ENCODE results near the gene TIMP3.
"Not testable (repeated sequence)": the region's sequence is repeated elsewhere in the genome, so short reads cannot be mapped to it uniquely, and the experiment has no call there.

TIMP3 gene

GRCh38 chr22:32852395-32853251 lies 51.1 kb downstream of the TIMP3 start:
- DNase-seq: peak in 1 of 56 donors; percentile 17

GRCh38 chr22:32853662-32854061 lies 52.2 kb downstream of the TIMP3 start:
- no peak for DNase-seq

GRCh38 chr22:32854351-32854804 lies 52.9 kb downstream of the TIMP3 start:
- DNase-seq: peak in 12 of 56 donors; percentile 9 to 67 (median 24)

GRCh38 chr22:32855045-32855756 lies 53.7 kb downstream of the TIMP3 start:
- DNase-seq: no peak

- no peak for DNase-seq
These were observed 56.7 kb downstream of the TIMP3 start for GRCh38 chr22:32858121-32858703.

GRCh38 chr22:32858957-32859356 lies 57.5 kb downstream of the TIMP3 start:
- no peak for DNase-seq

GRCh38 chr22:32859743-32860142 lies 58.2 kb downstream of the TIMP3 start:
- no peak for DNase-seq

- DNase-seq: no peak
These were observed 59.8 kb downstream of the TIMP3 start for GRCh38 chr22:32861330-32861729.

- DNase-seq: no peak
These were observed 60.6 kb downstream of the TIMP3 start for GRCh38 chr22:32862083-32862482.

- DNase-seq: peak in 1 of 56 donors; percentile 8
These were observed 61.6 kb downstream of the TIMP3 start for GRCh38 chr22:32862936-32863661.

GRCh38 chr22:32864041-32864440 lies 62.5 kb downstream of the TIMP3 start:
- DNase-seq: no peak

- DNase-seq: no peak
These were observed 63.1 kb downstream of the TIMP3 start for GRCh38 chr22:32864596-32864995.

- DNase-seq: no peak
These were observed 65.4 kb downstream of the TIMP3 start for GRCh38 chr22:32866953-32867352.

- no peak for DNase-seq
These were observed 67.4 kb downstream of the TIMP3 start for GRCh38 chr22:32868946-32869345.

GRCh38 chr22:32870474-32870873 lies 69.0 kb downstream of the TIMP3 start:
- no peak for DNase-seq

GRCh38 chr22:32873604-32874003 lies 72.1 kb downstream of the TIMP3 start:
- not testable (repeated sequence) for DNase-seq

GRCh38 chr22:32874385-32874784 lies 72.9 kb downstream of the TIMP3 start:
- DNase-seq: no peak

GRCh38 chr22:32874976-32875375 lies 73.5 kb downstream of the TIMP3 start:
- DNase-seq: no peak

GRCh38 chr22:32876516-32876915 lies 75.0 kb downstream of the TIMP3 start:
- DNase-seq: no peak

GRCh38 chr22:32877196-32877595 lies 75.7 kb downstream of the TIMP3 start:
- no peak for DNase-seq

GRCh38 chr22:32879550-32879949 lies 78.0 kb downstream of the TIMP3 start:
- DNase-seq: no peak
